ENCODE measurements around the gene ELOVL2.
A peak's percentile ranks its signal among the peaks of the same experiment; 100 is the strongest.

ELOVL2 gene

DNA sequence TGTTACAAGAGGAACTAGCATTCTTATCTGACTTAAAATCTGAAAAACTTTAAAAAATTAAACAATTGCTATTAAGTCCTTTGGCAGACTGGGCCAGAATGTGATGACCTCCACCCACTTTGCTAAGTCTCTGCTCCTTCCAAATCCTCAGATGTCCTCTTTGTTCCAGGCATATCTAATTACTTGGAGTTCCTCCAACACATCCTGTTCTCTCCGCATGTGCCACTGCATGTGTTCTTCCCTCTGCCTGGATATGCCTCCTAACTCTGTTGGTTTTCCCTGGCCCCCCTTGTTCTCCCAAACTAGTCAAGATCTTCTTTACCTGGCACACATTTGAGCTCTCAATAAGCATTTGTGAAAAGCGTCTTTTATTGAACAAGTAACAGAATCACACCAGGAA, 23.1 kb downstream of the ELOVL2 start:
- Histone ChIP-seq H3K27me3 (replicated peaks; ENCODE audit: control insufficient read depth, insufficient read depth, low read length) (no peaks in the 10 kb centered on the region), H3K9ac (ENCODE audit: low read length) (no peak overlapping the region), H3K36me3 (ENCODE audit: control insufficient read depth, insufficient read depth, low read length, severe bottlenecking) (no peaks in the 10 kb centered on the region), H3K4me1 (ENCODE audit: control insufficient read depth, insufficient read depth, low read length) (peaks cover 20% of the 10 kb centered on the region), H3K9me3 (ENCODE audit: control insufficient read depth, low read length) (no peaks in the 10 kb centered on the region), H3K4me3 (ENCODE audit: low read length) (no peak overlapping the region)
- DNase-seq (ENCODE audit: low read depth): no peak

DNA sequence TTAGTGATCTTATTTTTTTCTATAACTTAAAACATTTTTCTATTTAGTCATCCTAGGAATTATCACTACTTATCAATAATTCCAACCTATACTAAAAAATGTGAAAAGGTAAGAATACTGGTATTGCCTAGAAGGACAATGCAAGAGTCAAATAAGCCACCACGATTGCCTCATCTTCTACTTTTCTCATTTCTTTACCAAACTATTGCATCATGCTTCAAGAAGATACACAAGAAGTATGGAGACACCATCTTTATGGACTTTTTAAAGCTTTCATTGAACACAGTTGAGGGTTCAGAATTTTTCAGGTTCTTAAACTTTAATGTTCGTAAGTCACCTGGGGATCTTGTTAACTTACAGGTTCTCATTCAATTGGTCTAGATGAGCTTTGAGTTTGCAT, 25.9 kb downstream of the ELOVL2 start:
- H3K27me3 ChIP-seq (replicated peaks; ENCODE audit: control insufficient read depth, insufficient read depth, low read length): no peaks in the 10 kb centered on the region
- H3K9ac ChIP-seq (ENCODE audit: low read length): no peak overlapping the region
- H3K4me3 ChIP-seq (ENCODE audit: low read length): no peak overlapping the region
- no peak for DNase-seq (ENCODE audit: low read depth)
- H3K9me3 ChIP-seq (ENCODE audit: control insufficient read depth, low read length): no peaks in the 10 kb centered on the region
- peaks cover 15% of the 10 kb centered on the region for H3K4me1 ChIP-seq (ENCODE audit: control insufficient read depth, insufficient read depth, low read length)
- no peaks in the 10 kb centered on the region for H3K36me3 ChIP-seq (ENCODE audit: control insufficient read depth, insufficient read depth, low read length, severe bottlenecking)

DNA sequence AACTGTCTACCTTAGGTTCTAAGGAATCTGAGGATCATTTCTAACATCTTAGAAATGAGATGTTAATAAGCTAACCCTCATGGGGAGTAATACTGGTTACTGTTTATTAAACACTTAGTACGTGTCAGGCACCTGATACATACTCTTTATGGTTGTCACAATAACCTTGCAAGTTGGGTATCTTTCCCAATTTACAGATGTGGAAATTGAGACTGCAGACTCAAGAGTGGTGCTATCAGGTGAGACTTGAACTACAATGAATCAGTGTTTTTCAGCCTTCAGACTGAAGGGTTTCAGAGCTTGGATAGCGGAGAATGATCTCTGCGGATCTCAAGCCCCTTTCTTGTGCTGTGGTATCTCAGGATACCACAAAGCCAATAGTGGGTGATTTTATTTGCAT, 27.0 kb downstream of the ELOVL2 start:
- Histone ChIP-seq H3K27me3 (replicated peaks; ENCODE audit: control insufficient read depth, insufficient read depth, low read length) (no peaks in the 10 kb centered on the region), H3K9ac (ENCODE audit: low read length) (no peak overlapping the region), H3K4me1 (ENCODE audit: control insufficient read depth, insufficient read depth, low read length) (peaks cover 16% of the 10 kb centered on the region), H3K9me3 (ENCODE audit: control insufficient read depth, low read length) (no peaks in the 10 kb centered on the region), H3K36me3 (ENCODE audit: control insufficient read depth, insufficient read depth, low read length, severe bottlenecking) (no peaks in the 10 kb centered on the region), H3K4me3 (ENCODE audit: low read length) (no peak overlapping the region)
- no peak for DNase-seq (ENCODE audit: low read depth)

DNA sequence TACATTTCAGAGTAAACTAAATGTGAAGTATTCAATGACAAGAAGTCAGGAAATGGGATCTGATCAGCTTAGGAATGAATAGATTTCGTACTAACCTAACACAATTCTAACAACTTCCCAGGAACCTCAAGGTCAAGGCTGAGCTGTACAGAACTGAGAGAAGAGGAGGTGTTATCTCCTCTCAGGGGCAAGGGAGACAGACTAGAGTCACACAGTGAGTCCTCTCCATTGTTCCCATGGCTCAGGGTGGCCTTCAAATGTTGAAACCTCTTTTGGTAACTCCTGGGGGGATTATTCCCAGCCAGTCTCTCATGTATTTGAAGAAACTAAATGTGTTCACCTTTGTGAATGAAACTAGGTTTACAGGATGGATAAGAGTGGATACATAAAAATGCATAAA, 27.7 kb downstream of the ELOVL2 start:
- Histone ChIP-seq H3K4me1 (ENCODE audit: control insufficient read depth, insufficient read depth, low read length) (peaks cover 18% of the 10 kb centered on the region), H3K36me3 (ENCODE audit: control insufficient read depth, insufficient read depth, low read length, severe bottlenecking) (no peaks in the 10 kb centered on the region), H3K9me3 (ENCODE audit: control insufficient read depth, low read length) (no peaks in the 10 kb centered on the region), H3K27me3 (replicated peaks; ENCODE audit: control insufficient read depth, insufficient read depth, low read length) (no peaks in the 10 kb centered on the region), H3K9ac (ENCODE audit: low read length) (no peak overlapping the region), H3K4me3 (ENCODE audit: low read length) (no peak overlapping the region)
- DNase-seq (ENCODE audit: low read depth): no peak

DNA sequence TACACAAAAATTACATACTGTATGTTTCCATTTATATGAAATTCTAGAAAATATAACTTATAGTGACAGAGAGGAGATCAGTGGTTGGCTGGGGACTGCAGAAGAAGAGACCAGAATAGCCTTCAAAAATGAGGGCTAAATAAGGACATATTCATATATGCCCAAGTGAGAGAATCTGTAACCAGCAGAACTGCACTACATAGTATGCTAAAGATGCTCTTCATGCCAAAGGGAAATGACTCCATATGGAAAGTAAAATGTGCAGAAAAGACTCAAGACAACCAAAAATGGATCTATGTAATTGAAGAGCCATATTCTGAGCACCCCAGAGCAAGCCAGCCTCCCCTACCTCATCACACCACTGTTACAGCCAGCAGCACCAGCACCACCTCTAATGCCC, 29.0 kb downstream of the ELOVL2 start:
- H3K9me3 ChIP-seq (ENCODE audit: control insufficient read depth, low read length): no peaks in the 10 kb centered on the region
- H3K4me1 ChIP-seq (ENCODE audit: control insufficient read depth, insufficient read depth, low read length): peaks cover 8% of the 10 kb centered on the region
- no peaks in the 10 kb centered on the region for H3K27me3 ChIP-seq (replicated peaks; ENCODE audit: control insufficient read depth, insufficient read depth, low read length)
- DNase-seq (ENCODE audit: low read depth): no peak
- no peaks in the 10 kb centered on the region for H3K36me3 ChIP-seq (ENCODE audit: control insufficient read depth, insufficient read depth, low read length, severe bottlenecking)
- no peak overlapping the region for H3K9ac ChIP-seq (ENCODE audit: low read length)
- H3K4me3 ChIP-seq (ENCODE audit: low read length): no peak overlapping the region

DNA sequence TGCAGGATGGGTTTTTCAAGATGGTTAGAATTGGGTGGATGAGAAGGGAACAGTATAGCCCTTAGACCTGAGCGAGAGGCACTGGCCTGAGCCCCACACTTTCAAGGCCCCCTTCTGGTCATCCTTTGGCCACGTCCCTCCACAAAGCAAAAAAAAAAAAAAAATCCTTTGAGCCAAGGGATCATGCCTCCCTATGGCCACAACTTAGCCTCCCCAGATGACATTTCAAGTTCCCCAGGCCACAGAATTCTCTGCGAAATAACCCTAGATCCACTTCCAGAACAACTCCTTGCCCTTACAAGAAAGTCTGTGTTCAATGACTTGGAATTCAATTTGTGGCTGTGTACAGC, 30.4 kb downstream of the ELOVL2 start:
- H3K4me3 ChIP-seq (ENCODE audit: low read length): no peak overlapping the region
- DNase-seq (ENCODE audit: low read depth): no peak
- H3K9me3 ChIP-seq (ENCODE audit: control insufficient read depth, low read length): no peaks in the 10 kb centered on the region

DNA sequence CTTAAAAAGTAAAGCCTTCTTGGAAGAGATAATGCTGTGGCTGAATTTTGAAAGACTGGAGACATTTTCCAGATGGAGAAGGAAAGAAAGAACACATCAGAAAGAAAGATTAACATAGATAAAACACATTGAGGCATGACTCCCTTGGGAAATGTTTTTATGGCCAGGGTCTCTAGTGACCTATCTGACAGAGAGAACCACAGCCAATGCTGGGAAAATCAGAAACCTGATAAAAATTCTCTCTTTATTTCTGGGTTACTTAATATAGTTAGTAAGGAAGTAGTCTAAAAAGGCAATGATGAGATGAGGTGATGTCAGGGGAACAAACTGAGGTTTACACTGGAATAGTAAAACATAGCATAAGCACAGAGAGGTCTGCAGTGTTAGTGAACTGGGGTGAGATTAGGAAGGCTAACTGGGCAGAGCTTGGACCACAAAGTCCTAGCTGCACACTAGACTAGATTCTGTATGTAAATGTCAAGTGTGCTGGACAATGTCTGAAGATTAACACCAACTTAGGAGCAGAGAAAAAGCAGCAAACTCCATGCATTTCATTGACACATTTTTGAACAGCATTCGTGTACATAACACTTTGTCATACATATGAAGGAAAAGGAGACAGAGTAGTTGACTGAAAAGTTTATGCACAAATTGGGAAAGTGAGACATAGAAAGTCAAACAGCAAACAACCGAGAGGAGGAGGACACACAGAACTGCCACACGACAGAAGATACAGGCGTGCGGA, 31.0 kb downstream of the ELOVL2 start:
- no peaks in the 10 kb centered on the region for H3K9me3 ChIP-seq (ENCODE audit: control insufficient read depth, low read length)
- peaks cover 22% of the 10 kb centered on the region for H3K4me1 ChIP-seq (ENCODE audit: control insufficient read depth, insufficient read depth, low read length)
- H3K27me3 ChIP-seq (replicated peaks; ENCODE audit: control insufficient read depth, insufficient read depth, low read length): no peaks in the 10 kb centered on the region
- H3K9ac ChIP-seq (ENCODE audit: low read length): no peak overlapping the region
- no peaks in the 10 kb centered on the region for H3K36me3 ChIP-seq (ENCODE audit: control insufficient read depth, insufficient read depth, low read length, severe bottlenecking)
- DNase-seq (ENCODE audit: low read depth): no peak
- no peak overlapping the region for H3K4me3 ChIP-seq (ENCODE audit: low read length)

More for the DNA sequence above, 30.4 kb downstream of the ELOVL2 start:
- Histone ChIP-seq H3K9ac (ENCODE audit: low read length) (no peak overlapping the region), H3K36me3 (ENCODE audit: control insufficient read depth, insufficient read depth, low read length, severe bottlenecking) (no peaks in the 10 kb centered on the region), H3K4me1 (ENCODE audit: control insufficient read depth, insufficient read depth, low read length) (peaks cover 17% of the 10 kb centered on the region), H3K27me3 (replicated peaks; ENCODE audit: control insufficient read depth, insufficient read depth, low read length) (no peaks in the 10 kb centered on the region)

DNA sequence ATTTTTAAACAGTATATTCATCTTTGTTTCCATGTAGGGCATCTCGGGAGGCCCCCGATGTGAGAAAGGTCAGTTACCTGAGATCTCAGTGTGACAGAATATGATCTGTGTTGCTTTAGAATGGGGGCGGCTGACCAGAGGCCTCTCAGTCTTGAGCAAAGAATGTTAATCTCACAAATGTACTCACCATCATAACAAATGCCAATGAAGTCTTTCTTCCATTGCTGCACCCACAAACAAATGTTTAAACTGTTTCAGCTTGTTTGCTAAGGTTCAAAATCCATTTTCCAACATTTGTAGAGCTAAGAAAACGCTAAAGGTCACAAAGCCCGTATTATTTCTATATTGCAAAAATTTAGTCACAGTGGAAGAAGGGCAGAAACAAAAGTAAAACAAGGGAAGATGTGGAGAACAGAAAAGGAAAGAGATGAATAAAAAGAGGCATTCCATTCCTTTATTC, 31.8 kb downstream of the ELOVL2 start:
- Histone ChIP-seq H3K36me3 (ENCODE audit: control insufficient read depth, insufficient read depth, low read length, severe bottlenecking) (no peaks in the 10 kb centered on the region), H3K9me3 (ENCODE audit: control insufficient read depth, low read length) (no peaks in the 10 kb centered on the region), H3K27me3 (replicated peaks; ENCODE audit: control insufficient read depth, insufficient read depth, low read length) (no peaks in the 10 kb centered on the region), H3K4me1 (ENCODE audit: control insufficient read depth, insufficient read depth, low read length) (peaks cover 24% of the 10 kb centered on the region), H3K9ac (ENCODE audit: low read length) (no peak overlapping the region), H3K4me3 (ENCODE audit: low read length) (no peak overlapping the region)
- no peak for DNase-seq (ENCODE audit: low read depth)

DNA sequence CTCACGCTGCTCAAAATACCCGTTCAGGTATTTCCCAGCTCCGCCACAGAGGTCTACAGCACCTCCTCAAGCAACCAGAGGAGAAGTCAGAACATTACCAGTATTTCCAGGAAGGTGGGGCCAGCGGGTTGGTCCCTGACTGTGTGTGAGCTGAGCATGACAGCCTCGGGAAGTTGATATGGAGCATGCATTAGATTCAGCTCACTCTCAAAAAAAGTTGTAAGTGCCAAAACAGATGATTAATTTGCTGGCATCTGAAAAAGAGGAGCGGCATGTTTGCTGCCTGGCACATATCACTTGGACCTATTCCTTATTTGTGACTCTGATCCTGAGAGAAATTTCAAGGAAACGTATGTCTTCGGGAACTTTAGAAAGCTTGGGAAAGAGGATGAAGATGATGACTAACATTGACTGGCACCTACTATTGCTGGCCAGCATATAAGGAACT, 32.3 kb downstream of the ELOVL2 start:
- no peak for DNase-seq (ENCODE audit: low read depth)
- Histone ChIP-seq H3K4me1 (ENCODE audit: control insufficient read depth, insufficient read depth, low read length) (peaks cover 24% of the 10 kb centered on the region), H3K27me3 (replicated peaks; ENCODE audit: control insufficient read depth, insufficient read depth, low read length) (no peaks in the 10 kb centered on the region), H3K36me3 (ENCODE audit: control insufficient read depth, insufficient read depth, low read length, severe bottlenecking) (no peaks in the 10 kb centered on the region), H3K9ac (ENCODE audit: low read length) (no peak overlapping the region), H3K4me3 (ENCODE audit: low read length) (no peak overlapping the region), H3K9me3 (ENCODE audit: control insufficient read depth, low read length) (no peaks in the 10 kb centered on the region)

DNA sequence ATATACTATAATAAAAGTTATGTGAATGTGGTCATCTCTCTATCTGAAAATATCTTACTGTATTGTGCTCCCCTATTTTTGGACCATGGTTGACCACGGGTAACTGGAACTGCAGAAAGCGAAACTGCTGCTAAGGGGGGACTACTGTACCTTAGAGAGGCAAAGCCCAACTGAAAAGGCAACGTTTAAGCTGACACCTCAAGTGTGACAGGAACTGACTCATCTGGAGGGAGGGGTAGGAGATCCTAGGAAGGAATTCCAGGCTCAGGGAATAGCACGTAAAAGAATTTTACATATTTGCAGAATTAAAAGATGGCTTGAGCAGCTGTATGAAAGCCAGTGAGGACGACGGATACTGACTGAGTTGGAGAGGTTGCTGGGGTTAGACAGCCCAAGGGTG, 34.8 kb downstream of the ELOVL2 start:
- no peak for DNase-seq (ENCODE audit: low read depth)
- H3K27me3 ChIP-seq (replicated peaks; ENCODE audit: control insufficient read depth, insufficient read depth, low read length): no peaks in the 10 kb centered on the region
- no peaks in the 10 kb centered on the region for H3K9me3 ChIP-seq (ENCODE audit: control insufficient read depth, low read length)
- no peak overlapping the region for H3K9ac ChIP-seq (ENCODE audit: low read length)
- peaks cover 24% of the 10 kb centered on the region for H3K4me1 ChIP-seq (ENCODE audit: control insufficient read depth, insufficient read depth, low read length)
- H3K4me3 ChIP-seq (ENCODE audit: low read length): peak overlapping the region; percentile 10
- H3K36me3 ChIP-seq (ENCODE audit: control insufficient read depth, insufficient read depth, low read length, severe bottlenecking): no peaks in the 10 kb centered on the region

DNA sequence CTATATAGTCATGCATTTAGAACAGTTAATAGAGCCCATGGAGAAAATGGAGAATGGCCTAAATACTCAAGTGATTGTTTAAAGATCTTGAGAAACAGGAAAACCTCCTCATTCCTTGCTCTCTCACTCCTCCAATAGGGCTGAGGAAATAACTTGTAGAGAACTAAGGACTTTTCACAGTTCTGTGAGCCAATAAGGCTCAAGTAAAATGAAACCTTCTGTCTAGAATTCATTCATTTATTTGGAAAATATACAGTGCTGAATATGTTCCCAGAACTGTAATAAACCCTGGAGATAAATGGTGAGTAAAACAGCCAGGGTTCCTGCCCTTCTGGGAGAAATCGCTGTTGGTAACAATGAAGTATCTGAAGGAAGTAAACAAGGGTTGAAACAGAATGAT, 35.3 kb downstream of the ELOVL2 start:
- H3K4me1 ChIP-seq (ENCODE audit: control insufficient read depth, insufficient read depth, low read length): peaks cover 24% of the 10 kb centered on the region
- peak overlapping the region; percentile 10 for H3K4me3 ChIP-seq (ENCODE audit: low read length)
- peak; percentile 63 for DNase-seq (ENCODE audit: low read depth)
- no peaks in the 10 kb centered on the region for H3K27me3 ChIP-seq (replicated peaks; ENCODE audit: control insufficient read depth, insufficient read depth, low read length)
- H3K9ac ChIP-seq (ENCODE audit: low read length): no peak overlapping the region
- no peaks in the 10 kb centered on the region for H3K9me3 ChIP-seq (ENCODE audit: control insufficient read depth, low read length)
- no peaks in the 10 kb centered on the region for H3K36me3 ChIP-seq (ENCODE audit: control insufficient read depth, insufficient read depth, low read length, severe bottlenecking)

Data from adipocyte (in vitro differentiated cells).